Keratinocyte (primary cell): Measurements from ENCODE around the gene STAB2.

Source experiments
- EZH2 ChIP-seq: IDR thresholded peaks from one replicate; pipeline ENCODE4 v1.6.1; 2012; ENCODE audit warnings: inconsistent platforms, mild to moderate bottlenecking, low read length, moderate library complexity
- TF ChIP-seq, protein P1 (sequence below), 3 experiments: IDR thresholded peaks in 1 of 3; conservative IDR thresholded peaks in 1 of 3; optimal IDR thresholded peaks in 1 of 3; 2 replicates in 2 of 3; 3 replicates in 1 of 3; pipeline versions ENCODE3 to v1.5.1; 2011; ENCODE audit warnings: low read length in 3 of 3, mild to moderate bottlenecking in 3 of 3, moderate library complexity in 2 of 3, control low read depth in 1 of 3, inconsistent platforms in 1 of 3; ENCODE audit not compliant: insufficient read depth in 2 of 3; ENCODE audit errors: extremely low read depth in 1 of 3

DNA sequence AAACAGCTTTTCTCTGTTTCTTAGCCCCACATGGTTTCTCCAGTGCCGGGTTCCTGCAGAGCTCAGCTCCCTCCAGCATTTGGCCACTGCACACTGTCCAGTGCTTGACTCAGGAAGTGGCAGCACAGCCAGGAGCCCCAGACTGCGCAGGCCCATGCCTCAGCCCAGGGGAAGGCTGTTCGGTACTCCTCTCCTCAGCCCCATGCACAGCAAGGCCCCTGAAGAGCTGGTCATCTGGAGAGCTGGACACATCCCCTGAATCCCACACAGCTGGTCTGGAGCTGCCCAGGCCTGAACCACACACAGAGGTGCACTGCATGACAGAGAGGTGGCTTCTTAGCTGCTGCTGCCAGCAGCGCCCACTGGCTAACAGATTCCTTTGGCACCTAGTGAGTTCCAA, 48.3 kb downstream of the STAB2 start:
- TF ChIP-seq, protein P1, sequence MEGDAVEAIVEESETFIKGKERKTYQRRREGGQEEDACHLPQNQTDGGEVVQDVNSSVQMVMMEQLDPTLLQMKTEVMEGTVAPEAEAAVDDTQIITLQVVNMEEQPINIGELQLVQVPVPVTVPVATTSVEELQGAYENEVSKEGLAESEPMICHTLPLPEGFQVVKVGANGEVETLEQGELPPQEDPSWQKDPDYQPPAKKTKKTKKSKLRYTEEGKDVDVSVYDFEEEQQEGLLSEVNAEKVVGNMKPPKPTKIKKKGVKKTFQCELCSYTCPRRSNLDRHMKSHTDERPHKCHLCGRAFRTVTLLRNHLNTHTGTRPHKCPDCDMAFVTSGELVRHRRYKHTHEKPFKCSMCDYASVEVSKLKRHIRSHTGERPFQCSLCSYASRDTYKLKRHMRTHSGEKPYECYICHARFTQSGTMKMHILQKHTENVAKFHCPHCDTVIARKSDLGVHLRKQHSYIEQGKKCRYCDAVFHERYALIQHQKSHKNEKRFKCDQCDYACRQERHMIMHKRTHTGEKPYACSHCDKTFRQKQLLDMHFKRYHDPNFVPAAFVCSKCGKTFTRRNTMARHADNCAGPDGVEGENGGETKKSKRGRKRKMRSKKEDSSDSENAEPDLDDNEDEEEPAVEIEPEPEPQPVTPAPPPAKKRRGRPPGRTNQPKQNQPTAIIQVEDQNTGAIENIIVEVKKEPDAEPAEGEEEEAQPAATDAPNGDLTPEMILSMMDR (optimal IDR thresholded peaks at IDR 0.05 in 1 of 3, IDR thresholded peaks at IDR 0.05 in 1 of 3, conservative IDR thresholded peaks at IDR 0.05 in 1 of 3; ENCODE audit: extremely low read depth in 1 of 3, insufficient read depth in 2 of 3, low read length in 3 of 3): no peak
- no peak for TF ChIP-seq EZH2
